Measurements from ENCODE around the gene BICD2. TPM values are rescaled to one million over a fixed set of nuclear protein-coding genes. Genes with fewer than 3 reads are reported as not detected.

The BICD2 gene
- polyA plus RNA-seq, 4 donors = 28.8 to 34.3 (median 30.8) TPM

GRCh38 chr9:92671323-92671722 lies 93.3 kb downstream of the BICD2 start:
- no peak for DNase-seq (ENCODE audit: low read depth in 4 of 4, low spot score in 2 of 4)

- DNase-seq (ENCODE audit: low read depth in 4 of 4, low spot score in 2 of 4) = peak; percentile 80 to 96 (median 92)
These were observed 94.5 kb downstream of the BICD2 start, which contains the start of gene IPPK for GRCh38 chr9:92669890-92670708. IPPK (minus strand) TSS chr9:92670131; CDS start chr9:92669988, 143 bp downstream.

- DNase-seq (ENCODE audit: low read depth in 4 of 4, low spot score in 2 of 4) = peak in 2 of 4 donors; percentile 2
These were observed 95.1 kb downstream of the BICD2 start for GRCh38 chr9:92669527-92669889.

GRCh38 chr9:92668746-92669526 lies 95.7 kb downstream of the BICD2 start:
- peak in 3 of 4 donors; percentile 2 to 7 (median 3) for DNase-seq (ENCODE audit: low read depth in 4 of 4, low spot score in 2 of 4)

GRCh38 chr9:92666912-92667532 lies 97.6 kb downstream of the BICD2 start:
- no peak for DNase-seq (ENCODE audit: low read depth in 4 of 4, low spot score in 2 of 4)

- no peak for DNase-seq (ENCODE audit: low read depth in 4 of 4, low spot score in 2 of 4)
These were observed 98.4 kb downstream of the BICD2 start for GRCh38 chr9:92666236-92666635.

- DNase-seq (ENCODE audit: low read depth in 4 of 4, low spot score in 2 of 4) = no peak
These were observed 98.8 kb downstream of the BICD2 start for GRCh38 chr9:92665836-92666235.

- no peak for DNase-seq (ENCODE audit: low read depth in 4 of 4, low spot score in 2 of 4)
These were observed 100.1 kb downstream of the BICD2 start for GRCh38 chr9:92664394-92665152.

GRCh38 chr9:92663951-92664350 lies 100.7 kb downstream of the BICD2 start:
- DNase-seq (ENCODE audit: low read depth in 4 of 4, low spot score in 2 of 4) = no peak

GRCh38 chr9:92663126-92663525 lies 101.5 kb downstream of the BICD2 start:
- no peak for DNase-seq (ENCODE audit: low read depth in 4 of 4, low spot score in 2 of 4)

GRCh38 chr9:92661743-92662142 lies 102.9 kb downstream of the BICD2 start:
- no peak for DNase-seq (ENCODE audit: low read depth in 4 of 4, low spot score in 2 of 4)

Other genes starting within 250 kb of the BICD2 start
- gene ECM2, start 228.8 kb downstream of the BICD2 start, polyA plus RNA-seq (ENCODE audit: insufficient read length in 4 of 4) = 10 to 100 TPM; 14.1 to 20.2 (median 17.1) TPM
- gene IPPK, start 94.7 kb downstream of the BICD2 start, polyA plus RNA-seq (ENCODE audit: insufficient read length in 4 of 4) = 10 to 100 TPM; 10.4 to 12.4 (median 10.9) TPM
- 10 to 100 TPM in 3 of 4 donors, 1 to 10 TPM in 1; 8.0 to 10.5 (median 10.1) TPM for gene ZNF484, start 113.2 kb upstream of the BICD2 start, polyA plus RNA-seq (ENCODE audit: insufficient read length in 4 of 4)
- gene FGD3, start 182.7 kb upstream of the BICD2 start, polyA plus RNA-seq (ENCODE audit: insufficient read length in 4 of 4) = 1 to 10 TPM; 5.1 to 9.5 (median 6.4) TPM

Data from left renal cortex interstitium (tissue), 4 donors.